HCT116 (cell line): Measurements from ENCODE around the gene TMEM184B. TPM values are rescaled to one million over a fixed set of nuclear protein-coding genes. Genes with fewer than 3 reads are reported as not detected.

Experiments
- ATAC-seq: fragments of 200-7000 bp; cut with Tn5 transposase; 2 replicates; pipeline ENCODE4 v1.9.1; 2020; ENCODE audit warnings: mild to moderate bottlenecking, moderate library complexity
- BruUV-seq: library from RNA; stranded (reverse); fragments of 400-500 nt; replicated peaks from 2 replicates; lab custom pipeline; 2021; lab: Mats Ljungman, UMichigan
- CTCF ChIA-PET: fragments of 300-600 bp; sonication (Branson Sonifier 250); formaldehyde crosslinking; loops from one replicate; lab custom pipeline; 2021; ENCODE audit warnings: antibody characterized with exemption; lab: Charles Lee
- POLR2A ChIA-PET: fragments of 300-600, 350-600 bp; sonication (Branson Sonifier 250); formaldehyde crosslinking; loops from one replicate; lab custom pipeline; 2021; ENCODE audit warnings: antibody characterized with exemption; lab: Charles Lee
- RAD21 ChIA-PET, 2 experiments: fragments of 300-600 bp; sonication (Branson Sonifier 250); formaldehyde crosslinking; loops; one replicate each; lab custom pipeline; 2023; ENCODE audit warnings: low total read pairs in 2 of 2; ENCODE audit not compliant: uncharacterized antibody in 2 of 2, unreplicated experiment in 2 of 2, low non-redundant PET in 1 of 2; lab: Charles Lee
- DNase-seq: peaks from one replicate; pipeline ENCODE4 v3.0.0-alpha.2; 2010; ENCODE audit warnings: low read depth, low spot score
- H2AFZ ChIP-seq: fragments of 200-600 bp; shearing (Covaris generic), sonication (generic); 2 replicates; pipeline ENCODE4 v1.6.1; 2017; ENCODE audit warnings: low read depth, mixed run types, mixed read lengths, antibody characterized with exemption, low read length; ENCODE audit not compliant: poor library complexity, severe bottlenecking
- H3K27ac ChIP-seq: 2 replicates; pipeline ENCODE4 v1.5.1; 2012; ENCODE audit warnings: low read depth, low read length
- H3K27me3 ChIP-seq: fragments of 200-600 bp; sonication (generic); 2 replicates; pipeline ENCODE4 v1.6.1; 2016; ENCODE audit warnings: mixed run types, low read length, mixed read lengths; ENCODE audit not compliant: insufficient read depth
- H3K36me3 ChIP-seq, 2 experiments: fragments of 200-500 bp in 1 of 2; fragments of 200-600 bp in 1 of 2; sonication (Bioruptor generic) in 1 of 2; sonication (generic) in 1 of 2; 2 replicates each; pipeline versions ENCODE4 v1.5.1 to v1.6.1; 2014 to 2016; ENCODE audit warnings: low read length in 2 of 2, inconsistent platforms in 1 of 2, mixed read lengths in 1 of 2, mixed run types in 1 of 2; ENCODE audit not compliant: insufficient read depth in 2 of 2, control insufficient read depth in 1 of 2
- H3K4me1 ChIP-seq, 2 experiments: fragments of 200-600 bp in 1 of 2; sonication (generic) in 1 of 2; 2 replicates each; pipeline versions ENCODE4 v1.5.1 to v1.6.1; 2012 to 2017; ENCODE audit warnings: low read length in 2 of 2, inconsistent platforms in 1 of 2, mild to moderate bottlenecking in 1 of 2, mixed read lengths in 1 of 2, mixed run types in 1 of 2, moderate library complexity in 1 of 2; ENCODE audit not compliant: insufficient read depth in 2 of 2, control insufficient read depth in 1 of 2
- H3K4me2 ChIP-seq: fragments of 200-600 bp; sonication (generic); 2 replicates; pipeline ENCODE4 v1.6.1; 2017; ENCODE audit warnings: mixed run types, low read length, mixed read lengths
- H3K4me3 ChIP-seq, 2 experiments: fragments of 200-600 bp in 1 of 2; sonication (generic) in 1 of 2; replicated peaks in 1 of 2; 2 replicates each; pipeline ENCODE4 v1.5.1; 2011 to 2016; ENCODE audit warnings: low read length in 2 of 2, control low read depth in 1 of 2, low read depth in 1 of 2, mild to moderate bottlenecking in 1 of 2, mixed read lengths in 1 of 2, mixed run types in 1 of 2
- H3K79me2 ChIP-seq: fragments of 200-600 bp; sonication (generic); 2 replicates; pipeline ENCODE4 v1.6.1; 2017; ENCODE audit warnings: mild to moderate bottlenecking, mixed run types, low read length, moderate library complexity, mixed read lengths; ENCODE audit not compliant: insufficient read depth
- H3K9ac ChIP-seq: fragments of 200-600 bp; sonication (generic); 2 replicates; pipeline ENCODE4 v1.6.1; 2016; ENCODE audit warnings: low read length, mixed read lengths
- H3K9me2 ChIP-seq: fragments of 200-600 bp; sonication (generic), shearing (Covaris generic); 2 replicates; pipeline ENCODE4 v1.6.1; 2017; ENCODE audit warnings: mixed run types, mild to moderate bottlenecking, moderate library complexity; ENCODE audit not compliant: insufficient read depth
- H3K9me3 ChIP-seq, 2 experiments: fragments of 200-500 bp in 1 of 2; fragments of 200-600 bp in 1 of 2; sonication (Bioruptor generic) in 1 of 2; sonication (generic) in 1 of 2; 2 replicates each; pipeline ENCODE4 v1.6.1; 2014 to 2017; ENCODE audit warnings: low read length in 2 of 2, mixed read lengths in 2 of 2, inconsistent platforms in 1 of 2, low read depth in 1 of 2, mild to moderate bottlenecking in 1 of 2, mixed run types in 1 of 2, moderate library complexity in 1 of 2; ENCODE audit not compliant: control insufficient read depth in 1 of 2, insufficient read depth in 1 of 2
- H4K20me1 ChIP-seq: fragments of 200-600 bp; sonication (generic), shearing (Covaris generic); 2 replicates; pipeline ENCODE4 v1.6.1; 2017; ENCODE audit warnings: mixed run types, mild to moderate bottlenecking, moderate library complexity; ENCODE audit not compliant: insufficient read depth
- EZH2 ChIP-seq: fragments of 200-600 bp; sonication (generic); IDR thresholded peaks from 2 replicates; pipeline ENCODE4 v1.6.1; 2017; ENCODE audit warnings: antibody characterized with exemption, mixed run types
- FOSL1 ChIP-seq: IDR thresholded peaks from 2 replicates; pipeline ENCODE4 v1.6.1; 2012; ENCODE audit warnings: low read depth
- intact Hi-C: fragments of 100-400 bp; cut with micrococcal nuclease; formaldehyde crosslinking; loops from 2 replicates; pipeline ENCODE4 v1.10.0; 2022
- total RNA-seq: library from RNA; stranded (reverse); gene quantifications from one replicate; pipeline ENCODE4 v1.2.1, GENCODE V29; 2021; ENCODE audit not compliant: unreplicated experiment
- TF ChIP-seq, protein P1 (sequence below): IDR thresholded peaks from 2 replicates; pipeline ENCODE4 v1.6.1; 2011; ENCODE audit warnings: mild to moderate bottlenecking, low read length, moderate library complexity; ENCODE audit not compliant: insufficient replicate concordance; ENCODE audit errors: extremely low read depth
- TF ChIP-seq, protein P2 (sequence below): IDR thresholded peaks from 2 replicates; pipeline ENCODE4 v1.6.1; 2012

TMEM184B gene
- total RNA-seq, 1 experiment from 2014 or later, result 66.0 TPM

DNA sequence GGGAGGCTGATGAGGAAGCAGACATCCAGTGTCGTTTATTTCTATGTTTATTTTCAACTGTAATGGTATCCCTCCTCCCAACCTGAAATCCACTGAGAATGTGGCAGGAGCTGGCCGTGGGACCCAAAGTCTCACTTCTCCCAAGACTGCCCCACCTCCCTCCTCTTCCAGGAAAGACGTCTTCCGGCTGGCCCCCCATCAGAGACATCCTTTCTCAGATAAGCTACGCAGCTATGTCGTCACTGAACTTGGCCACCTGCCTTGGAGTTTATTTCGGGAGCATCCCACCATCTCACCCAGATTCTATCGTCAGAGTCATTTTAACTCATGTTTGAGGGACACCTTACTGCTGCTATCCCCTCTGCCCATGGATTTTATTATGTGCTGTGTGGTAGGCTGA, 13.9 kb downstream of the TMEM184B start (continued):
- TF ChIP-seq EZH2, result no peak

DNA sequence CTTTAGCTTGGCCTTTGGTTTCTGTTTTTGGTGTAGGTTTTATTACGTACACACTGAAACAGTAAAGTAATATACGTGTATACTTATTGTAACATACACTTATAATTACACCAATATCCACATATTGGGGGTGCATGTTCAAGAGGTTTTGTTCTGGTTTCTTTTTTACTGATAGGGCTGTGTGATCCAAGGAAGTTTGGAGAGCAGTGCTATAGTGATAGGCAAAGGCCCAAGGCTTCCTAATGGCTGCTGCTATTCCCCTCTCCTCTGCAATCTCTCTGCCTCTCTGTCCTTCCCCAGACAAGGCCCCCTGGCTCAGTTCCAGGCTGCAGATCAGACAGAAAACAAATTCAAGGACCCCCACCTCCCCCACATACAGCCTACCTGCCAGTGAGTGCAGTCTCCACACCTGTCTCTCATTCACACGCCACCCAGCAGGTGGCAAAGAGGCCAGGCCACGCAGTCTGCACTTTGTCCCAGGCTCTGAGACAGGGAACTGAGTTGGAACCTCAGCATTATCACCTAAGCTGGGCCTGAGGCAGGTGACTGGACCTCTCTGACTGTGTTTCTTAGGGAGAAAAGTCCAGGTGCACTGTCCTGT, 15.1 kb downstream of the TMEM184B start:
- Histone ChIP-seq H3K4me1 (peaks cover 5 to 6% of the 10 kb centered on the region in 2 experiments; a peak in 2 of 4 replicates), H2AFZ (no peak overlapping the region), H3K36me3 (no peaks in the 10 kb centered on the region), H3K9ac (no peak overlapping the region), H3K4me3 (no peak overlapping the region), H3K79me2 (peaks cover 68% of the 10 kb centered on the region), H4K20me1 (peaks cover 4% of the 10 kb centered on the region; the same call in 1 of the 2 replicates), H3K4me2 (no peak overlapping the region), H3K27me3 (no peaks in the 10 kb centered on the region), H3K9me2 (no peaks in the 10 kb centered on the region), H3K27ac (no peak overlapping the region), H3K9me3 (no peaks in the 10 kb centered on the region)
- ATAC-seq (no peak), DNase-seq (no peak)
- TF ChIP-seq, protein P1, sequence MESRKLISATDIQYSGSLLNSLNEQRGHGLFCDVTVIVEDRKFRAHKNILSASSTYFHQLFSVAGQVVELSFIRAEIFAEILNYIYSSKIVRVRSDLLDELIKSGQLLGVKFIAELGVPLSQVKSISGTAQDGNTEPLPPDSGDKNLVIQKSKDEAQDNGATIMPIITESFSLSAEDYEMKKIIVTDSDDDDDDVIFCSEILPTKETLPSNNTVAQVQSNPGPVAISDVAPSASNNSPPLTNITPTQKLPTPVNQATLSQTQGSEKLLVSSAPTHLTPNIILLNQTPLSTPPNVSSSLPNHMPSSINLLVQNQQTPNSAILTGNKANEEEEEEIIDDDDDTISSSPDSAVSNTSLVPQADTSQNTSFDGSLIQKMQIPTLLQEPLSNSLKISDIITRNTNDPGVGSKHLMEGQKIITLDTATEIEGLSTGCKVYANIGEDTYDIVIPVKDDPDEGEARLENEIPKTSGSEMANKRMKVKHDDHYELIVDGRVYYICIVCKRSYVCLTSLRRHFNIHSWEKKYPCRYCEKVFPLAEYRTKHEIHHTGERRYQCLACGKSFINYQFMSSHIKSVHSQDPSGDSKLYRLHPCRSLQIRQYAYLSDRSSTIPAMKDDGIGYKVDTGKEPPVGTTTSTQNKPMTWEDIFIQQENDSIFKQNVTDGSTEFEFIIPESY, result no peak
- TF ChIP-seq FOSL1 (no peak), EZH2 (no peak)
- TF ChIP-seq, protein P2, sequence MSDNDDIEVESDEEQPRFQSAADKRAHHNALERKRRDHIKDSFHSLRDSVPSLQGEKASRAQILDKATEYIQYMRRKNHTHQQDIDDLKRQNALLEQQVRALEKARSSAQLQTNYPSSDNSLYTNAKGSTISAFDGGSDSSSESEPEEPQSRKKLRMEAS, result no peak
- POLR2A ChIA-PET, result no interaction called here
- no TSS peak for BruUV-seq
- intact Hi-C loops, result no loop called here
- CTCF ChIA-PET, result no interaction called here
- RAD21 ChIA-PET, result no interaction called here
